HepG2 (cell line): ENCODE results near the gene PIAS3. TPM values are rescaled to one million over a fixed set of nuclear protein-coding genes. Genes with fewer than 3 reads are reported as not detected.

Experiments
- ATAC-seq: fragments of 200-7000 bp; cut with Tn5 transposase; 3 replicates; pipeline ENCODE4 v1.9.1; 2020; ENCODE audit warnings: mild to moderate bottlenecking, moderate library complexity
- BruUV-seq: library from RNA; stranded (reverse); fragments of 400-500 nt; replicated peaks from 2 replicates; lab custom pipeline; 2021; lab: Mats Ljungman, UMichigan
- CTCF ChIA-PET: fragments of 300-600 bp; formaldehyde crosslinking; extraction: SDS; loops from one replicate; lab custom pipeline; 2021; ENCODE audit warnings: low total read pairs, inconsistent platforms, low intra/inter-chr PET ratio; lab: Yijun Ruan, JAX
- POLR2A ChIA-PET: fragments of 350-600 bp; sonication (Branson Sonifier 250); formaldehyde crosslinking; loops from one replicate; lab custom pipeline; 2020; ENCODE audit warnings: antibody characterized with exemption, inconsistent platforms; lab: Yijun Ruan, JAX
- DNase-seq: peaks from one replicate; pipeline ENCODE4 v3.0.0-alpha.2; 2015; ENCODE audit warnings: low spot score
- FAIRE-seq: peaks from 3 replicates; lab custom pipeline; 2011; peaks lifted over from hg19 to GRCh38; lab: Jason Lieb, UNC
- H2AFZ ChIP-seq: one replicate; pipeline ENCODE4 v1.6.1; 2011; ENCODE audit warnings: low read length, inconsistent platforms
- H3K27ac ChIP-seq: fragments of 300-600 bp; 3 replicates; pipeline ENCODE4 v1.8.0; 2011; ENCODE audit warnings: mixed run types, mild to moderate bottlenecking, mixed read lengths, low read length, inconsistent platforms; ENCODE audit not compliant: insufficient read depth; ENCODE audit errors: extremely low read length
- H3K27me3 ChIP-seq, 2 experiments: fragments of 200-600 bp in 1 of 2; 2 replicates in 1 of 2; 3 replicates in 1 of 2; pipeline versions ENCODE4 v1.6.0 to v1.8.0; 2011; ENCODE audit warnings: low read length in 2 of 2, mild to moderate bottlenecking in 2 of 2, moderate library complexity in 2 of 2, inconsistent platforms in 1 of 2; ENCODE audit not compliant: insufficient read depth in 2 of 2, control insufficient read depth in 1 of 2
- H3K36me3 ChIP-seq, 2 experiments: fragments of 200-600 bp in 1 of 2; replicated peaks in 1 of 2; 2 replicates in 1 of 2; 3 replicates in 1 of 2; pipeline versions ENCODE4 v1.5.1 to v1.8.0; 2011; ENCODE audit warnings: low read length in 2 of 2, inconsistent platforms in 1 of 2; ENCODE audit not compliant: insufficient read depth in 2 of 2, control insufficient read depth in 1 of 2
- H3K4me1 ChIP-seq: 2 replicates; pipeline ENCODE4 v1.5.1; 2012; ENCODE audit warnings: low read length, inconsistent platforms; ENCODE audit not compliant: insufficient read depth
- H3K4me2 ChIP-seq: 2 replicates; pipeline ENCODE4 v1.6.0; 2011; ENCODE audit warnings: low read depth, low read length, inconsistent platforms
- H3K4me3 ChIP-seq, 3 experiments: fragments of 200-600 bp in 1 of 3; sonication (generic), shearing (Covaris generic) in 1 of 3; replicated peaks in 1 of 3; 2 replicates each; pipeline ENCODE4 v1.5.1; 2011 to 2016; ENCODE audit warnings: low read length in 3 of 3, inconsistent platforms in 2 of 3, low read depth in 2 of 3, mild to moderate bottlenecking in 2 of 3, control low read depth in 1 of 3, mixed read lengths in 1 of 3; ENCODE audit not compliant: insufficient read depth in 1 of 3
- H3K79me2 ChIP-seq: one replicate; pipeline ENCODE4 v1.6.1; 2011; ENCODE audit warnings: low read length, inconsistent platforms; ENCODE audit not compliant: insufficient read depth
- H3K9ac ChIP-seq: 2 replicates; pipeline ENCODE4 v1.6.0; 2011; ENCODE audit warnings: mild to moderate bottlenecking, low read depth, low read length, inconsistent platforms; ENCODE audit not compliant: insufficient read depth
- H3K9me3 ChIP-seq: 2 replicates; pipeline ENCODE4 v1.5.1; 2012; ENCODE audit warnings: mild to moderate bottlenecking, low read length
- H4K20me1 ChIP-seq: 2 replicates; pipeline ENCODE4 v1.6.0; 2011; ENCODE audit warnings: inconsistent platforms, mild to moderate bottlenecking, low read length, moderate library complexity; ENCODE audit not compliant: insufficient read depth
- ATF7-NPFF ChIP-seq: sonication (generic); formaldehyde crosslinking; IDR thresholded peaks from 2 replicates; pipeline ENCODE4 v1.8.1; 2023; ENCODE audit warnings: mild to moderate bottlenecking, low read depth, missing genetic modification reagents, moderate library complexity
- CHD2 ChIP-seq: IDR thresholded peaks from 2 replicates; pipeline ENCODE4 v1.6.1; 2011; ENCODE audit warnings: low read depth, low read length, improper control_type of control experiment
- FOSL2 ChIP-seq: sonication (generic); formaldehyde crosslinking; IDR thresholded peaks from 2 replicates; pipeline ENCODE4 v1.4.0; 2020; ENCODE audit warnings: missing genetic modification reagents
- FOXJ3 ChIP-seq: sonication (generic); formaldehyde crosslinking; IDR thresholded peaks from 2 replicates; pipeline ENCODE4 v1.4.0; 2020; ENCODE audit warnings: missing genetic modification reagents, mild to moderate bottlenecking, borderline replicate concordance
- HNRNPH1 ChIP-seq: fragments of 200-400 bp; formaldehyde crosslinking; optimal IDR thresholded peaks from 2 replicates; pipeline ENCODE3; 2017; ENCODE audit warnings: mild to moderate bottlenecking, low read depth, low read length
- HNRNPK ChIP-seq: fragments of 200-400 bp; formaldehyde crosslinking; IDR thresholded peaks from 2 replicates; pipeline ENCODE4 v1.6.1; 2018; ENCODE audit warnings: low read length, low read depth, moderate library complexity, mild to moderate bottlenecking; ENCODE audit not compliant: poor library complexity, severe bottlenecking
- HOXA7 ChIP-seq: sonication (generic); formaldehyde crosslinking; IDR thresholded peaks from 2 replicates; pipeline ENCODE4 v1.8.1; 2022; ENCODE audit warnings: mild to moderate bottlenecking, missing genetic modification reagents, moderate library complexity
- RNF2 ChIP-seq: fragments of 450-650 bp; conservative IDR thresholded peaks from 2 replicates; pipeline ENCODE4 v1.6.1; 2016; ENCODE audit warnings: low read depth
- SIN3A ChIP-seq: IDR thresholded peaks from 2 replicates; pipeline ENCODE4 v1.6.1; 2011; ENCODE audit warnings: low read depth, mild to moderate bottlenecking, control low read depth, low read length, borderline replicate concordance
- SRSF4 ChIP-seq: fragments of 200-400 bp; formaldehyde crosslinking; IDR thresholded peaks from one replicate; pipeline ENCODE4 v1.6.1; 2018; ENCODE audit warnings: mild to moderate bottlenecking, low read depth, low read length, moderate library complexity; ENCODE audit not compliant: poor library complexity, severe bottlenecking
- ZNF24 ChIP-seq: fragments of 450-650 bp; IDR thresholded peaks from 2 replicates; pipeline ENCODE4 v1.6.1; 2017; ENCODE audit warnings: antibody characterized with exemption, mild to moderate bottlenecking
- WGBS: methylation state at CpG from one replicate; pipeline ENCODE4 v1.1.6; 2017; ENCODE audit warnings: low lambda C conversion rate; 5-methylcytosine and 5-hydroxymethylcytosine counted together
- in situ Hi-C: cut with HindIII; loops from 2 replicates; pipeline ENCODE4 v1.10.0; 2017; ENCODE audit warnings: low pct_unique_long_range_greater_than_20kb; ENCODE audit not compliant: extremely low pct_ligation_motif_present
- intact Hi-C: fragments of 100-400 bp; cut with micrococcal nuclease; formaldehyde crosslinking; loops from one replicate; pipeline ENCODE4 v1.10.0; 2022; ENCODE audit not compliant: unreplicated experiment
- polyA plus RNA-seq, 8 experiments: library from polyadenylated mRNA; depleted of rRNA in 3 of 8; stranded (reverse) in 7 of 8; unstranded in 1 of 8; fragments of >200 nt; fragmentation: Illumina TruSeq in 4 of 8; extraction: Trizol in 4 of 8; gene quantifications; 2 replicates each; pipeline versions ENCODE4 v1.2.1 to v1.2.3, GENCODE V29; 2011 to 2016; ENCODE audit warnings: low read depth in 4 of 8, missing spikeins in 1 of 8, mixed read lengths in 1 of 8; ENCODE audit not compliant: insufficient read depth in 1 of 8
- total RNA-seq, 5 experiments: library from RNA; depleted of rRNA; stranded (reverse); fragments of >200 nt; fragmentation: Illumina TruSeq; extraction: Trizol; gene quantifications; 2 replicates each; pipeline ENCODE4 v1.2.3, GENCODE V29; 2016; ENCODE audit warnings: low read depth in 1 of 5
- TF ChIP-seq, protein P1 (sequence below): sonication (generic); formaldehyde crosslinking; IDR thresholded peaks from 2 replicates; pipeline ENCODE4 v1.9.0; 2022; ENCODE audit warnings: missing genetic modification reagents, mild to moderate bottlenecking, borderline replicate concordance
- TF ChIP-seq, protein P2 (sequence below): sonication (generic); formaldehyde crosslinking; IDR thresholded peaks from 2 replicates; pipeline ENCODE4 v1.4.0; 2020; ENCODE audit warnings: missing genetic modification reagents
- TF ChIP-seq, protein P3 (sequence below): sonication (generic); formaldehyde crosslinking; IDR thresholded peaks from 2 replicates; pipeline ENCODE4 v1.8.0; 2022; ENCODE audit warnings: mild to moderate bottlenecking, missing genetic modification reagents; ENCODE audit not compliant: insufficient replicate concordance

Gene PIAS3
- total and polyA plus RNA-seq, 2 of the 13 experiments (the other 11 are each of a cell fraction or from before 2014, with no cell fraction given), result 3.7 to 8.0 TPM

DNA sequence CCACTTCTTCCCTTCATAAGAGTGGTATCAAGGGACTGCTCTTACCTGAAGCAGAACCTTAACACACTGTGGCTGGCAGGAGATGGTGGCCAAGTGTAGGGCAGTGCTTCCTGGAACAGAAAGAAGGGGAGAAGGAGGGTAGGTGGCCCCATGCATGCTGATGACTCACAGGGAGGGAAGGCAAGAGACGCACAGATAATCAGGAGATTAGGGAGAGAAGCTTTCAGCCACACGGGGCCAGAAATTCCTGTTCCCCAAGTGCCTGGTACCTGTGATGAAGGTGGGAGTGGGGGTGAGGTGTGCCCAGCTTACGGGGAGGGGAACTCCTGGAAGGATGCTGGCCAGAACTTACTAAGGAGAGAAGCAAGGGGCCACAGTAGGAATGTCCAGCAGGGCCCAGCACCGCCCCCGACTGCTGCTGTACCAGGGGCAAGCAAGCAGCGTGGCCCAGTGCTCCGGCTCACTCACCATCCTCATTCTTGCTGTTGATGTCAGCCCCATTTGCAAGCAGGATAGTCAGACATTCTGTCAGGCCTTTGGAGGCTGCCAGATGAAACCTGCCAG is 19.1 kb upstream of the PIAS3 start:
- 4% methylated on average over 3 of the region's 7 CpGs for WGBS
- Histone ChIP-seq H3K27me3 (peaks cover 4 to 50% of the 10 kb centered on the region in 2 experiments; a peak in 3 of 5 replicates), H3K9ac (no peak overlapping the region), H3K27ac (no peak overlapping the region), H4K20me1 (no peaks in the 10 kb centered on the region), H3K4me2 (no peak overlapping the region), H3K4me1 (0 out of 2 replicates have a peak, but pooled peaks cover 7% of the 10 kb centered on the region), H3K79me2 (no peaks in the 10 kb centered on the region), H3K9me3 (no peaks in the 10 kb centered on the region), H3K36me3 (no peaks in the 10 kb centered on the region), H2AFZ (no peak overlapping the region), H3K4me3 (no peak overlapping the region)
- DNase-seq, result no peak
- BruUV-seq, result no TSS peak
- POLR2A ChIA-PET, result no interaction called here
- no peak for FAIRE-seq
- intact Hi-C loops, result no loop called here
- CTCF ChIA-PET, result no interaction called here
- no peak for TF ChIP-seq HNRNPK
- 0 out of 2 replicates have a peak, but pooled peaks have one; percentile 21 for TF ChIP-seq FOSL2 (CRISPR knock-in tag)
- no peak for ATAC-seq
- in situ Hi-C loops, result no loop called here

DNA sequence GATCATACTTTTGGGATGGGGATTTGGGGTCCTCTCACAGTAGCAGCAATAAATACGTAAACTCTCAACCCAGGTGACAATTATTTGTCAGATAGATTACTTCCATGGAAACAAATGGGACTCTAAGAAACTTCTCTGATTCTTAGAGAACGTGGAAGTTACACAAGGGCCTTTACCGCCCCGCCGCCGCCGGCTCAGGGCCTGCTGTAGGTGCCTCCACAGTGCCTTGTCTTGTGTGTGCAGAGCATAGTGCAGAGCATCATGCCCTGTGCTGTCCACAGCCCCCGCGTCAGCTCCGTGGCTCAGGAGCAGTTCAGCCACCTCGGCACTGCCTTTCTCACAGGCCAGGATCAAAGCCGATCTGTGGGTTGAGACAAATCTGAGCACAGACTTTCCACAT is 15.8 kb upstream of the PIAS3 start:
- Histone ChIP-seq H3K9ac (no peak overlapping the region), H3K79me2 (no peaks in the 10 kb centered on the region), H3K4me1 (0 out of 2 replicates have a peak, but pooled peaks cover 7% of the 10 kb centered on the region), H2AFZ (no peak overlapping the region), H3K9me3 (no peaks in the 10 kb centered on the region), H3K27ac (no peak overlapping the region), H3K4me2 (no peak overlapping the region), H3K27me3 (peaks cover 6 to 59% of the 10 kb centered on the region in 2 experiments; a peak in 3 of 5 replicates), H3K36me3 (no peaks in the 10 kb centered on the region), H3K4me3 (no peak overlapping the region), H4K20me1 (no peaks in the 10 kb centered on the region)
- intact Hi-C loops (no loop called here), in situ Hi-C loops (no loop called here)
- ChIA-PET CTCF (no interaction called here), POLR2A (no interaction called here)
- no peak for ATAC-seq
- FAIRE-seq, result no peak
- WGBS, result 50% methylated on average over 4 of the region's 12 CpGs
- BruUV-seq, result no TSS peak
- DNase-seq, result no peak
- TF ChIP-seq RNF2, result no peak
- no peak for TF ChIP-seq CHD2
- TF ChIP-seq, protein P1, sequence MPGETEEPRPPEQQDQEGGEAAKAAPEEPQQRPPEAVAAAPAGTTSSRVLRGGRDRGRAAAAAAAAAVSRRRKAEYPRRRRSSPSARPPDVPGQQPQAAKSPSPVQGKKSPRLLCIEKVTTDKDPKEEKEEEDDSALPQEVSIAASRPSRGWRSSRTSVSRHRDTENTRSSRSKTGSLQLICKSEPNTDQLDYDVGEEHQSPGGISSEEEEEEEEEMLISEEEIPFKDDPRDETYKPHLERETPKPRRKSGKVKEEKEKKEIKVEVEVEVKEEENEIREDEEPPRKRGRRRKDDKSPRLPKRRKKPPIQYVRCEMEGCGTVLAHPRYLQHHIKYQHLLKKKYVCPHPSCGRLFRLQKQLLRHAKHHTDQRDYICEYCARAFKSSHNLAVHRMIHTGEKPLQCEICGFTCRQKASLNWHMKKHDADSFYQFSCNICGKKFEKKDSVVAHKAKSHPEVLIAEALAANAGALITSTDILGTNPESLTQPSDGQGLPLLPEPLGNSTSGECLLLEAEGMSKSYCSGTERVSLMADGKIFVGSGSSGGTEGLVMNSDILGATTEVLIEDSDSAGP (CRISPR knock-in tag), result no peak
- no peak for TF ChIP-seq SIN3A
- no peak for TF ChIP-seq HOXA7 (CRISPR knock-in tag)
- no peak for TF ChIP-seq FOXJ3 (CRISPR knock-in tag)
- no peak for TF ChIP-seq ZNF24
- TF ChIP-seq, protein P2, sequence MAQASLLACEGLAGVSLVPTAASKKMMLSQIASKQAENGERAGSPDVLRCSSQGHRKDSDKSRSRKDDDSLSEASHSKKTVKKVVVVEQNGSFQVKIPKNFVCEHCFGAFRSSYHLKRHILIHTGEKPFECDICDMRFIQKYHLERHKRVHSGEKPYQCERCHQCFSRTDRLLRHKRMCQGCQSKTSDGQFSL (CRISPR knock-in tag), result no peak
- no peak for TF ChIP-seq HNRNPH1
- TF ChIP-seq SRSF4, result no peak
- TF ChIP-seq ATF7-NPFF (CRISPR knock-in tag), result no peak
- TF ChIP-seq, protein P3, sequence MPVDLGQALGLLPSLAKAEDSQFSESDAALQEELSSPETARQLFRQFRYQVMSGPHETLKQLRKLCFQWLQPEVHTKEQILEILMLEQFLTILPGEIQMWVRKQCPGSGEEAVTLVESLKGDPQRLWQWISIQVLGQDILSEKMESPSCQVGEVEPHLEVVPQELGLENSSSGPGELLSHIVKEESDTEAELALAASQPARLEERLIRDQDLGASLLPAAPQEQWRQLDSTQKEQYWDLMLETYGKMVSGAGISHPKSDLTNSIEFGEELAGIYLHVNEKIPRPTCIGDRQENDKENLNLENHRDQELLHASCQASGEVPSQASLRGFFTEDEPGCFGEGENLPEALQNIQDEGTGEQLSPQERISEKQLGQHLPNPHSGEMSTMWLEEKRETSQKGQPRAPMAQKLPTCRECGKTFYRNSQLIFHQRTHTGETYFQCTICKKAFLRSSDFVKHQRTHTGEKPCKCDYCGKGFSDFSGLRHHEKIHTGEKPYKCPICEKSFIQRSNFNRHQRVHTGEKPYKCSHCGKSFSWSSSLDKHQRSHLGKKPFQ (CRISPR knock-in tag), result no peak
